Spinal cord (tissue), 10 donors: Measurements from ENCODE around the gene DEFB127. TPM values are rescaled to one million over a fixed set of nuclear protein-coding genes. Genes with fewer than 3 reads are reported as not detected.
"Not testable (repeated sequence)": the region's sequence is repeated elsewhere in the genome, so short reads cannot be mapped to it uniquely, and the experiment has no call there.

ENCODE experiments used
- DNase-seq, 6 donors: peaks; one replicate each; pipeline versions ENCODE4 v3.0.0 to v3.0.0-alpha.2; 2013 to 2015; ENCODE audit warnings: low spot score in 6 of 6, low read depth in 4 of 6
- H3K27ac ChIP-seq: one replicate; pipeline ENCODE4 v1.5.1; 2013; ENCODE audit warnings: low read depth, low read length, control low read depth
- H3K27me3 ChIP-seq: one replicate; pipeline ENCODE4 v1.6.1; 2013; ENCODE audit warnings: low read length; ENCODE audit not compliant: control insufficient read depth, insufficient read depth
- H3K36me3 ChIP-seq: one replicate; pipeline ENCODE4 v1.6.1; 2013; ENCODE audit warnings: low read length; ENCODE audit not compliant: control insufficient read depth, insufficient read depth
- H3K4me1 ChIP-seq: one replicate; pipeline ENCODE4 v1.6.1; 2013; ENCODE audit warnings: low read length; ENCODE audit not compliant: control insufficient read depth, insufficient read depth
- H3K4me3 ChIP-seq: one replicate; pipeline ENCODE4 v1.5.1; 2013; ENCODE audit warnings: low read depth, low read length, control low read depth
- H3K9me3 ChIP-seq: one replicate; pipeline ENCODE4 v1.6.1; 2013; ENCODE audit warnings: low read length; ENCODE audit not compliant: control insufficient read depth, insufficient read depth
- WGBS: methylation state at CpG from one replicate; pipeline ENCODE4 v1.1.5; 2013; ENCODE audit warnings: missing lambda C conversion rate; ENCODE audit not compliant: insufficient coverage; 5-methylcytosine and 5-hydroxymethylcytosine counted together
- long read RNA-seq, 4 donors: transcript quantifications; one replicate each; lab custom pipeline, GENCODE V29; 2026
- polyA plus RNA-seq, 2 donors: library from polyadenylated mRNA; unstranded; fragments of 120-200 nt; gene quantifications; one replicate each; pipeline ENCODE4 v1.2.1, GENCODE V29; 2013; ENCODE audit not compliant: insufficient read length in 2 of 2
- total RNA-seq, 2 donors: library from RNA; depleted of rRNA in 1 of 2; stranded (reverse); fragments of 120-200 nt in 1 of 2; fragments of >200 nt in 1 of 2; gene quantifications; one replicate each; pipeline versions ENCODE4 v1.2.3 to v1.2.4, GENCODE V29; 2013 to 2014
- donor health status: healthy.

Gene DEFB127
- total RNA-seq (not detected), polyA plus RNA-seq (not detected)
- long read RNA-seq, donor 1: 0 reads
- long read RNA-seq, donor 2: 0 reads
- long read RNA-seq, donor 3: 0 reads
- long read RNA-seq, donor 4: 0 reads

- Histone ChIP-seq H3K9me3 (no peaks in the 10 kb centered on the region), H3K4me1 (no peaks in the 10 kb centered on the region), H3K4me3 (no peak within 1 kb of the TSS), H3K36me3 (no peaks in the 10 kb centered on the region), H3K27ac (no peak within 1 kb of the TSS), H3K27me3 (no peaks in the 10 kb centered on the region)
- no peak for DNase-seq
- no CpG with 5 or more reads among the region's 5 CpGs for WGBS
These were observed at the start of gene DEFB127 for GRCh38 chr20:157154-157553. TSS of gene DEFB127 (plus strand) at chr20:157454. CDS start at chr20:157545, 91 bp downstream.

GRCh38 chr20:112396-112795 is 44.9 kb upstream of the DEFB127 start:
- peaks cover 1% of the 10 kb centered on the region for H3K9me3 ChIP-seq
- no peak for DNase-seq
- no peak overlapping the region for H3K4me3 ChIP-seq
- no peaks in the 10 kb centered on the region for H3K36me3 ChIP-seq
- H3K27me3 ChIP-seq: no peaks in the 10 kb centered on the region
- no peak overlapping the region for H3K27ac ChIP-seq
- no peaks in the 10 kb centered on the region for H3K4me1 ChIP-seq

GRCh38 chr20:117518-117917 is 39.7 kb upstream of the DEFB127 start:
- Histone ChIP-seq H3K4me3 (no peak overlapping the region), H3K27me3 (no peaks in the 10 kb centered on the region), H3K4me1 (no peaks in the 10 kb centered on the region), H3K36me3 (no peaks in the 10 kb centered on the region), H3K9me3 (peaks cover 2% of the 10 kb centered on the region), H3K27ac (no peak overlapping the region)
- DNase-seq: no peak

- not testable (repeated sequence) for H3K27ac ChIP-seq, H3K4me3 ChIP-seq, H3K27me3 ChIP-seq, H3K36me3 ChIP-seq, H3K9me3 ChIP-seq, H3K4me1 ChIP-seq, DNase-seq
- WGBS: 88% methylated on average over 19 of the region's 28 CpGs
These were observed 27.4 kb upstream of the DEFB127 start for GRCh38 chr20:129786-130323.

GRCh38 chr20:137668-138490 is 19.4 kb upstream of the DEFB127 start:
- 86% methylated on average over 10 of the region's 11 CpGs for WGBS

GRCh38 chr20:142290-142689 is 15.0 kb upstream of the DEFB127 start, which contains the start of gene DEFB126:
TSS of gene DEFB126 (plus strand) at chr20:142590. CDS start at chr20:142629, 39 bp downstream.
- no peak for DNase-seq
- H3K27ac ChIP-seq: no peak within 1 kb of the TSS
- no peak within 1 kb of the TSS for H3K4me3 ChIP-seq
- no peaks in the 10 kb centered on the region for H3K36me3 ChIP-seq
- peaks cover 3% of the 10 kb centered on the region for H3K27me3 ChIP-seq
- H3K9me3 ChIP-seq: no peaks in the 10 kb centered on the region
- H3K4me1 ChIP-seq: no peaks in the 10 kb centered on the region
- WGBS: no CpG with 5 or more reads among the region's 1 CpG

More at GRCh38 chr20:137668-138490, 19.4 kb upstream of the DEFB127 start:
- H3K4me3 ChIP-seq: no peak overlapping the region
- DNase-seq: no peak
- H3K36me3 ChIP-seq: no peaks in the 10 kb centered on the region
- no peaks in the 10 kb centered on the region for H3K9me3 ChIP-seq
- peaks cover 2% of the 10 kb centered on the region for H3K27me3 ChIP-seq
- no peaks in the 10 kb centered on the region for H3K4me1 ChIP-seq
- no peak overlapping the region for H3K27ac ChIP-seq

GRCh38 chr20:145877-146276 is 11.4 kb upstream of the DEFB127 start:
- Histone ChIP-seq H3K36me3 (no peaks in the 10 kb centered on the region), H3K4me3 (no peak overlapping the region), H3K9me3 (no peaks in the 10 kb centered on the region), H3K27ac (no peak overlapping the region), H3K27me3 (peaks cover 3% of the 10 kb centered on the region), H3K4me1 (no peaks in the 10 kb centered on the region)
- peak in 1 of 6 donors; percentile 9 for DNase-seq
- WGBS: no CpG with 5 or more reads among the region's 2 CpGs

- H3K4me3 ChIP-seq: no peak overlapping the region
- no peaks in the 10 kb centered on the region for H3K36me3 ChIP-seq
- H3K27ac ChIP-seq: no peak overlapping the region
- H3K4me1 ChIP-seq: no peaks in the 10 kb centered on the region
- DNase-seq: no peak
- no peaks in the 10 kb centered on the region for H3K27me3 ChIP-seq
- no CpG with 5 or more reads among the region's 1 CpG for WGBS
- no peaks in the 10 kb centered on the region for H3K9me3 ChIP-seq
These were observed 5.1 kb upstream of the DEFB127 start for GRCh38 chr20:152131-152530.

GRCh38 chr20:164618-165017 is 7.4 kb downstream of the DEFB127 start:
- Histone ChIP-seq H3K4me1 (no peaks in the 10 kb centered on the region), H3K27ac (no peak overlapping the region), H3K27me3 (no peaks in the 10 kb centered on the region), H3K36me3 (no peaks in the 10 kb centered on the region), H3K9me3 (no peaks in the 10 kb centered on the region), H3K4me3 (no peak overlapping the region)
- DNase-seq: no peak
- WGBS: 83% methylated on average over 1 of the region's 3 CpGs

- Histone ChIP-seq H3K27ac (no peak overlapping the region), H3K9me3 (no peaks in the 10 kb centered on the region), H3K27me3 (no peaks in the 10 kb centered on the region), H3K4me3 (no peak overlapping the region), H3K36me3 (no peaks in the 10 kb centered on the region), H3K4me1 (no peaks in the 10 kb centered on the region)
- DNase-seq: no peak
- 78% methylated on average over 2 of the region's 2 CpGs for WGBS
These were observed 11.6 kb downstream of the DEFB127 start for GRCh38 chr20:168876-169275.
